Nephron (organoid): ENCODE results near the gene CISH.

Experiments
- H3K27ac Mint-ChIP-seq, 3 experiments: 2 replicates each; pipeline ENCODE4 v1.8.0; 2020; ENCODE audit warnings: mixed read lengths in 3 of 3, mild to moderate bottlenecking in 2 of 3, moderate library complexity in 1 of 3
- H3K27me3 Mint-ChIP-seq: 2 replicates; pipeline ENCODE4 v1.8.0; 2021; ENCODE audit warnings: low read depth, mild to moderate bottlenecking, moderate library complexity, mixed read lengths
- H3K36me3 Mint-ChIP-seq: 2 replicates; pipeline ENCODE4 v1.8.0; 2020; ENCODE audit warnings: low read depth, mixed read lengths
- H3K4me1 Mint-ChIP-seq: 2 replicates; pipeline ENCODE4 v1.8.0; 2020; ENCODE audit warnings: mixed read lengths
- H3K4me3 Mint-ChIP-seq, 3 experiments: 2 replicates each; pipeline ENCODE4 v1.8.0; 2020; ENCODE audit warnings: mild to moderate bottlenecking in 3 of 3, mixed read lengths in 3 of 3, moderate library complexity in 2 of 3
- H3K9me3 Mint-ChIP-seq: 2 replicates; pipeline ENCODE4 v1.8.0; 2020; ENCODE audit warnings: mixed read lengths
- TF ChIP-seq, protein P1 (sequence below), 3 experiments: fragments of 200-600 bp; sonication (generic); IDR thresholded peaks; one replicate each; pipeline ENCODE4 v1.5.0; 2021; ENCODE audit warnings: antibody characterized with exemption in 3 of 3; ENCODE audit not compliant: unreplicated experiment in 3 of 3

CISH gene

GRCh38 chr3:50645378-50645777 lies 33.8 kb upstream of the CISH start:
- no peaks in the 10 kb centered on the region for H3K27me3 Mint-ChIP-seq
- no peak overlapping the region for H3K4me3 Mint-ChIP-seq
- H3K9me3 Mint-ChIP-seq: no peaks in the 10 kb centered on the region
- peaks cover 20% of the 10 kb centered on the region for H3K36me3 Mint-ChIP-seq
- peaks cover 12% of the 10 kb centered on the region for H3K4me1 Mint-ChIP-seq
- H3K27ac Mint-ChIP-seq: no peak overlapping the region
- TF ChIP-seq, protein P1, sequence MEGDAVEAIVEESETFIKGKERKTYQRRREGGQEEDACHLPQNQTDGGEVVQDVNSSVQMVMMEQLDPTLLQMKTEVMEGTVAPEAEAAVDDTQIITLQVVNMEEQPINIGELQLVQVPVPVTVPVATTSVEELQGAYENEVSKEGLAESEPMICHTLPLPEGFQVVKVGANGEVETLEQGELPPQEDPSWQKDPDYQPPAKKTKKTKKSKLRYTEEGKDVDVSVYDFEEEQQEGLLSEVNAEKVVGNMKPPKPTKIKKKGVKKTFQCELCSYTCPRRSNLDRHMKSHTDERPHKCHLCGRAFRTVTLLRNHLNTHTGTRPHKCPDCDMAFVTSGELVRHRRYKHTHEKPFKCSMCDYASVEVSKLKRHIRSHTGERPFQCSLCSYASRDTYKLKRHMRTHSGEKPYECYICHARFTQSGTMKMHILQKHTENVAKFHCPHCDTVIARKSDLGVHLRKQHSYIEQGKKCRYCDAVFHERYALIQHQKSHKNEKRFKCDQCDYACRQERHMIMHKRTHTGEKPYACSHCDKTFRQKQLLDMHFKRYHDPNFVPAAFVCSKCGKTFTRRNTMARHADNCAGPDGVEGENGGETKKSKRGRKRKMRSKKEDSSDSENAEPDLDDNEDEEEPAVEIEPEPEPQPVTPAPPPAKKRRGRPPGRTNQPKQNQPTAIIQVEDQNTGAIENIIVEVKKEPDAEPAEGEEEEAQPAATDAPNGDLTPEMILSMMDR (IDR thresholded peaks at IDR 0.05; ENCODE audit: unreplicated experiment in 3 of 3): no peak

- H3K4me3 Mint-ChIP-seq: no peak overlapping the region
- H3K27ac Mint-ChIP-seq: peak overlapping the region; percentile 13 to 61 (median 17)
- TF ChIP-seq, protein P1 (IDR thresholded peaks at IDR 0.05; ENCODE audit: unreplicated experiment in 3 of 3): no peak
- peaks cover 9% of the 10 kb centered on the region for H3K4me1 Mint-ChIP-seq
- H3K27me3 Mint-ChIP-seq: no peaks in the 10 kb centered on the region
- H3K36me3 Mint-ChIP-seq: peaks cover 20% of the 10 kb centered on the region
- no peaks in the 10 kb centered on the region for H3K9me3 Mint-ChIP-seq
Observed at GRCh38 chr3:50644561-50644960, 33.0 kb upstream of the CISH start.

- no peaks in the 10 kb centered on the region for H3K9me3 Mint-ChIP-seq
- H3K4me1 Mint-ChIP-seq: peaks cover 14% of the 10 kb centered on the region
- no peaks in the 10 kb centered on the region for H3K27me3 Mint-ChIP-seq
- no peak overlapping the region for H3K4me3 Mint-ChIP-seq
- H3K27ac Mint-ChIP-seq: no peak overlapping the region
- TF ChIP-seq, protein P1 (IDR thresholded peaks at IDR 0.05; ENCODE audit: unreplicated experiment in 3 of 3): no peak
- H3K36me3 Mint-ChIP-seq: peaks cover 20% of the 10 kb centered on the region
Observed at GRCh38 chr3:50642382-50642781, 30.8 kb upstream of the CISH start.

DNA sequence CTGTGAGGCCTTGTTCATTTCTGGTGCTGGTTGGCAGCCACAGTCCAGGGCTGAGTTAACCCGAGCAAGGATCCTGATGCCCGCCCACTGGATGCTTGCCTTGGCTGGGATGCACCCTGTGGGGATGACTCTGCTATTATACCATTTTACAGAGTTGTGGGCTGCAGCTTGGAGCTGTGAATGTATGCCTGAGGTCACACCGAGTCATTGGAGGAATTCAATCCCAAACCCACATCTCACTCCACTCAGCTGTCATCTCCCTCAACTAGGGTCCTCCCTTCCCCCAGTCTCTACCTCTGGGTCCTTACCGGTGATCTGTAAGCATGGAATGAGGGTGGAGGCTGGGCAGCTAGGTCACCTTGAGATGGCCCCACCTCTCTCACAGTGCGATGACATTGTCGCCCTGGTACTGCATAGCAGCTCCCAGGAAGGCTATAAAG lies 27.5 kb upstream of the CISH start:
- Mint-ChIP-seq H3K4me3 (no peak overlapping the region), H3K4me1 (peaks cover 13% of the 10 kb centered on the region), H3K36me3 (peaks cover 10% of the 10 kb centered on the region), H3K27ac (no peak overlapping the region), H3K27me3 (no peaks in the 10 kb centered on the region), H3K9me3 (no peaks in the 10 kb centered on the region)
- TF ChIP-seq, protein P1 (IDR thresholded peaks at IDR 0.05; ENCODE audit: unreplicated experiment in 3 of 3): no peak

- Mint-ChIP-seq H3K27me3 (no peaks in the 10 kb centered on the region), H3K4me3 (no peak overlapping the region), H3K27ac (peak overlapping the region in 1 of 3 experiments; percentile 14), H3K9me3 (no peaks in the 10 kb centered on the region), H3K4me1 (peaks cover 15% of the 10 kb centered on the region), H3K36me3 (peaks cover 5% of the 10 kb centered on the region)
- TF ChIP-seq, protein P1 (IDR thresholded peaks at IDR 0.05; ENCODE audit: unreplicated experiment in 3 of 3): no peak
Observed at GRCh38 chr3:50637945-50638344, 26.4 kb upstream of the CISH start.

DNA sequence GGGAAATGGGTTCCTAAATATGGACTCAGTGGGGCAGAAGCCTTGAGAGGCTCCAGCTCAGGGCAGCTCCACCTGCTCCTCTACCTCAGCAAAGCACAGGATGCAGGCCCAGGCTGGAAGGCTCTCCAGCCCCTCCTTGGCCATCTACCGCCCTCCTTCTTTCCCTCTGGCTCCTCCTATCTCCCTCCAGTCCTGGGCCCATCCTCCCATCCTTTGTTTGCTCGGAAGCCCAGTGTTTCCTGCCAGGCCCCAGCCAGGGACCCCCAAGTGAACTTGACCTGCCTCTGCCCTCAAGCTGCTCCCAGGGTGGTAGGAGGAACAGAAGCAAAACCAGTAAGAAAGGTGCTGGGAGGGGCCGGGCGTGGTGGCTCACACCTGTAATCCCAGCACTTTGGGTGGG lies 25.4 kb upstream of the CISH start:
- Mint-ChIP-seq H3K27me3 (peaks cover 3% of the 10 kb centered on the region), H3K4me1 (peaks cover 24% of the 10 kb centered on the region), H3K27ac (peak overlapping the region in 1 of 3 experiments; percentile 16), H3K9me3 (no peaks in the 10 kb centered on the region), H3K4me3 (no peak overlapping the region), H3K36me3 (peaks cover 5% of the 10 kb centered on the region)
- TF ChIP-seq, protein P1 (IDR thresholded peaks at IDR 0.05; ENCODE audit: unreplicated experiment in 3 of 3): no peak
